GM18526 (cell line): ENCODE results near the gene SSB.

Source experiments
- POLR2A ChIP-seq: IDR thresholded peaks from 3 replicates; pipeline ENCODE4 v1.6.1; 2011; ENCODE audit not compliant: insufficient read length; ENCODE audit errors: extremely low read depth

The SSB gene

DNA sequence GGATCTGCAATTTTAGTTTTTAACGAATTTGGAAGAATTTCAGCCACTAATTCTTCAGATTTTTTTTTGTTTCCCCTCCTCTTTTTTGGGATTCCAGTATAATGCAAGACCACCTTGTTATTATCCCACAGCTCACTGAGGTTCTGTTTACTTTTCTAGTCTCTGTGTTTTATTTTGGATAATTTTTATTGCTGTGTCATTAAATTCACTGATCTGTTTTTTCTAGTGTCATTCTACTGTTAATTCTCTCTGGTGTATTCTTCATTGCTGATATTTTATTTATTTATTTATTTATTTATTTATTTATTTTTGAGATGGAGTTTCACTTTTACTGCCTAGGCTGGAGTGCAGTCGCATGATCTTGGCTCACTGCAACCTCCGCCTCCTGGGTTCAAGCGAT lies 60.8 kb downstream of the SSB start:
- TF ChIP-seq POLR2A: no peak

GRCh38 chr2:169860149-169860548 lies 61.5 kb downstream of the SSB start:
- no peak for TF ChIP-seq POLR2A
